ENCODE measurements around the gene WRAP73. TPM values are rescaled to one million over a fixed set of nuclear protein-coding genes. Genes with fewer than 3 reads are reported as not detected.

The WRAP73 gene
- total RNA-seq, 1 donor from 2014 or later = 30.1 TPM

DNA sequence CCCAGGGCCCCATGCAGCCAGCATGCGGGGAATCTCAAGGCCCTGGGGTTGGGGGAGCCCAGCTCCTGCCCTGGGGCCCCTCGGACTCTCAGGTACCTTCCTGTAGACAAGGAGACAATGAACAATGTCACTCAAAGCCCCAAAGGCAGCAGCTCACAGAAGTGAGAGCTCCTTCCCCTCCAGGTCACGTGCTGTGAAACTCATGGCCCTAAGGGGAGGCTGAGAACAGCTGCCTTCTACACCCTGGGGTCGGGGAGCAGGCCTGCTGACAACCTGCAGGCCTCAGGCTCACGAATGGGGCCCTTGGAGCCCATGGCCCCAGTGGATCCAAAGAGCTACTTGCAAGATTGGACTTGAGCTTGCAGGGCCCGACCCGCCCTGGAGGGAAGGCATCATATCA is 41.7 kb downstream of the WRAP73 start:
- Mint-ChIP-seq H3K36me3 (ENCODE audit: low read depth) (no peaks in the 10 kb centered on the region), H3K4me3 (no peak overlapping the region), H3K9me3 (no peaks in the 10 kb centered on the region), H3K27me3 (peaks cover 22% of the 10 kb centered on the region), H3K27ac (no peak overlapping the region), H3K4me1 (peaks cover 10% of the 10 kb centered on the region)
- no peak for DNase-seq
- TF ChIP-seq, protein P1, sequence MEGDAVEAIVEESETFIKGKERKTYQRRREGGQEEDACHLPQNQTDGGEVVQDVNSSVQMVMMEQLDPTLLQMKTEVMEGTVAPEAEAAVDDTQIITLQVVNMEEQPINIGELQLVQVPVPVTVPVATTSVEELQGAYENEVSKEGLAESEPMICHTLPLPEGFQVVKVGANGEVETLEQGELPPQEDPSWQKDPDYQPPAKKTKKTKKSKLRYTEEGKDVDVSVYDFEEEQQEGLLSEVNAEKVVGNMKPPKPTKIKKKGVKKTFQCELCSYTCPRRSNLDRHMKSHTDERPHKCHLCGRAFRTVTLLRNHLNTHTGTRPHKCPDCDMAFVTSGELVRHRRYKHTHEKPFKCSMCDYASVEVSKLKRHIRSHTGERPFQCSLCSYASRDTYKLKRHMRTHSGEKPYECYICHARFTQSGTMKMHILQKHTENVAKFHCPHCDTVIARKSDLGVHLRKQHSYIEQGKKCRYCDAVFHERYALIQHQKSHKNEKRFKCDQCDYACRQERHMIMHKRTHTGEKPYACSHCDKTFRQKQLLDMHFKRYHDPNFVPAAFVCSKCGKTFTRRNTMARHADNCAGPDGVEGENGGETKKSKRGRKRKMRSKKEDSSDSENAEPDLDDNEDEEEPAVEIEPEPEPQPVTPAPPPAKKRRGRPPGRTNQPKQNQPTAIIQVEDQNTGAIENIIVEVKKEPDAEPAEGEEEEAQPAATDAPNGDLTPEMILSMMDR (IDR thresholded peaks at IDR 0.05) = no peak
- CTCF ChIA-PET = no interaction called here
- intact Hi-C loops (cut with micrococcal nuclease) = no loop called here
- ATAC-seq (ENCODE audit: low read depth) = no peak
- POLR2A ChIA-PET = no interaction called here

DNA sequence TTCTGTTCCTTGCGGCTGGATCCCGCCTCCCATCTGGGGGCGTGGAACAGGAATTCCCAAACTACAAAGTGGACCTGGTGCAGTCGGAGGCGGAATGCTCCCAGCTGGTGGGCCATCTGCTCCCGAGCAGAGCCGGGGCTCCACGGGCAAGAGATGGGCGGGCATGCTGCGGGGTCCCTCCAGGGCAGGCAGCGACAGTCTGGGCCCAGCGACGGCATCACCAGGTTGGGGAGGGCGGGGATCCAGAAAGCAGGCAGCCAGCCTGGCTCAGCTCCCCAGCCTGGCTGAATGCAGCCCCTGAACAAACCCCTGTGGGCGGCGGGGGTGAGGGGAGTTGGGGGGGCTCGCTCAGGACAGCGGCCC is 42.2 kb downstream of the WRAP73 start:
- ChIA-PET POLR2A (no interaction called here), CTCF (no interaction called here)
- intact Hi-C loops (cut with micrococcal nuclease) = no loop called here
- no peaks in the 10 kb centered on the region for H3K9me3 Mint-ChIP-seq
- TF ChIP-seq, protein P1 (IDR thresholded peaks at IDR 0.05) = no peak
- no peak overlapping the region for H3K4me3 Mint-ChIP-seq
- peaks cover 19% of the 10 kb centered on the region for H3K27me3 Mint-ChIP-seq
- H3K36me3 Mint-ChIP-seq (ENCODE audit: low read depth) = no peaks in the 10 kb centered on the region
- DNase-seq (no peak), ATAC-seq (ENCODE audit: low read depth) (no peak)
- H3K4me1 Mint-ChIP-seq = peaks cover 10% of the 10 kb centered on the region
- no peak overlapping the region for H3K27ac Mint-ChIP-seq

DNA sequence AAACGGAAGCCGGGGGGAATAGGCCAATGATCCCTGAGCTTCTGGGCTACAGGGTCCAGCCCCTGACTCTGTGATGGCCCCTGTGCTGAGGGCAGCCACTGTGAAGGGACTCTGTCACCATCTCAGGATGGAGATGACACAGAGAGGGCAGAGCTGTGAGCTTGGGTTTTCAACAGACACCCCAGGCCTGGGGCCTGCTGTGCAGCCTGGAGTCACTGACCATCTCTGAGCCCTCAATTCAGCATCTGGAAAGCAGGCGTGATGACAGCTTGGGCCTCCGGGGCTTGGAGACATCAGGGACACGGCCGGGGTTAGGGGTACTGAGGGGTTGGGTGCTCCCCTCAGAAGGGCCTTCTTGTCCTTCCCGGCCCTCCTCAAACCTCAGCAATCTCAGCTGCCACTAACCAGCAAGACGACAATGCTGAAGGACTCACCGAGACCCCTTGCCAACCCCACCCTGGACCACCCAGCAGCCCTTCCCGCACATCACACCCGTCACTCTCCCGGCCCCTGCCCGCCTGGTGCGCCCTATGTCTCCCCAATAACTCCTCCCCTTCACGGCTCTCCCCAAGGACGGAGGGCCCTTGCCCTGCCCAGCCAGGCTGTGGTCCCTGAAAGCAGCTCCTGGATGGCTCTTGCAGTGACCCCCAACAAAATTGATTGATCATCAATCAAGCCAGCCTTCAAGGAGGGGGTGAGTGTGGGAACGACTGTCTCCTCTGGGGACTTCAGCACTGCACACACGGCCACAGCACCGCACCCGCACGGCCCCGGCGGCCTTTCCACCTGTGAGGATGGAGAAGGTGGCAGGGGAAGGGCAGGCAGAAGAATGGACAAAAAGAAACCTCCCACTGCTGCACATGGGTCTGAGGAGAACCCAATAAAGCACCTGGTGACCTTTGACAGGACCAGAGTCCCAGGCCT is 42.9 kb downstream of the WRAP73 start:
- Mint-ChIP-seq H3K27ac (no peak overlapping the region), H3K27me3 (peaks cover 15% of the 10 kb centered on the region), H3K4me1 (peaks cover 9% of the 10 kb centered on the region), H3K4me3 (no peak overlapping the region), H3K9me3 (no peaks in the 10 kb centered on the region), H3K36me3 (ENCODE audit: low read depth) (no peaks in the 10 kb centered on the region)
- CTCF ChIA-PET = no interaction called here
- TF ChIP-seq, protein P1 (IDR thresholded peaks at IDR 0.05) = no peak
- ATAC-seq (ENCODE audit: low read depth) = no peak
- DNase-seq = no peak
- intact Hi-C loops (cut with micrococcal nuclease) = no loop called here
- POLR2A ChIA-PET = no interaction called here

DNA sequence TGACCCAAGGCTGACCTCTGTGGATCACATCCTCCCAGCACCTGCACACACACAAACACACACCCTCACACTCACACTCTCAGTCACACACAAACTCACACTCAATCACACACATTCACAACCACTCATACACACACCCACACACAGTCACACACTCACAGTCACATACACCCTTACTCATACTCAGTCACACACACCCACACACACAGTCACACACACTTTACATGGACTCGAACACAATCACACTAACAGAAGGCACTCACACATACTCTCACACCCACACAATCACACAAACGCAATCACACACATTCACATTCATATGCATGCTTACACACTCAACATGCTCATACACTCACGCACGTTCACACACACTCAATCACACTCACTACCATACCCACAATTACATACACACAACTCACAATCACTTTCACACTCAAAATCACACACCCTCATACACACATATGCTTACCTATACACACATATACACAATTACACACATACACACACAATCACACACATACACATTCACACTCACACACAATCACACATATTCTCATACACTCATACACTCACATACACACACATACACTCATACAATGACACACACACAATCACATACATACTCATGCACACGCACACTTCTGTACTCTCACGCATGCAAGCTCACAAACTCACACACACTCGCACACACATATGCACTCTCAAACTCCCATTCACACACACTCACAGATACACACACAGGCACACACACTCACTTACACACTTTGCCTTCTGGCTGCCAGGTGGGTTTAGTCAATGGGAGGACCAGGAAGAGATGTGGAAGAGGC is 44.7 kb downstream of the WRAP73 start:
- Mint-ChIP-seq H3K27ac (no peak overlapping the region), H3K36me3 (ENCODE audit: low read depth) (no peaks in the 10 kb centered on the region), H3K4me1 (no peaks in the 10 kb centered on the region), H3K4me3 (no peak overlapping the region), H3K9me3 (no peaks in the 10 kb centered on the region), H3K27me3 (peaks cover 7% of the 10 kb centered on the region)
- TF ChIP-seq, protein P1 (IDR thresholded peaks at IDR 0.05) = no peak
- CTCF ChIA-PET = no interaction called here
- no peak for DNase-seq
- intact Hi-C loops (cut with micrococcal nuclease) = no loop called here
- POLR2A ChIA-PET = no interaction called here
- no peak for ATAC-seq (ENCODE audit: low read depth)

DNA sequence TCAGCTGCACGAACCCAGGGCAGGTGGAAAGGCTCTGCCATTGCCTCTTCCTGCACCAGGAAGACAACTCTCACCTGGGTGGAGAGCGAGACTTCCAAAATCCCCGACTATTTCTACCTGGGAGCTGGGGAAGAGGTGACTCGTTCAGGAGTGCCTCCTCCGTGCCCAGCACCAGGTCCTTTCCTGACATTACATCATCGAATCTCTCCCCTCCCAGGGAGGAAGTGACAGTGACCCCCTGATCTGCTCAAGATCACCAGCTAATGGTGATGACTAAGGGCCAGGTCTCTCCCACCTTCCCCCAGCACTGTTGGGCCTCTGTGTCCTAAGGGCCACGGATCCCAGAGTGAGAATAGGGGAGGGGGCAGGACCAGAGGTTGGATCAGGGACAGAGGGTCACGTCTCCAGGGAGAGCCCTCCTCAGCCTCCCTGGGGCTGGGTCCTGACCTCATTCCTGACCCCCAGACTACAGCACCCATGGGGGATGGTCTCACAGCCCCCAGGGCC is 45.4 kb downstream of the WRAP73 start:
- intact Hi-C loops (cut with micrococcal nuclease) = no loop called here
- CTCF ChIA-PET = interaction anchor here (0.6 kb wide), 1 partner anchor 14 kb away, joined by 5 read pairs; no protein-coding TSS in a partner anchor
- ATAC-seq (ENCODE audit: low read depth) (no peak), DNase-seq (no peak)
- no peaks in the 10 kb centered on the region for H3K36me3 Mint-ChIP-seq (ENCODE audit: low read depth)
- H3K27me3 Mint-ChIP-seq = peaks cover 7% of the 10 kb centered on the region
- no peak overlapping the region for H3K27ac Mint-ChIP-seq
- POLR2A ChIA-PET = no interaction called here
- TF ChIP-seq, protein P1 (IDR thresholded peaks at IDR 0.05) = no peak
- no peaks in the 10 kb centered on the region for H3K4me1 Mint-ChIP-seq
- H3K9me3 Mint-ChIP-seq = no peaks in the 10 kb centered on the region
- no peak overlapping the region for H3K4me3 Mint-ChIP-seq

All from activated B cell treated with CpG ODN at 0.5 μM for 24 hours (primary cell).